Stromal cell of bone marrow (primary cell): Measurements from ENCODE around the gene ABI3BP.

ENCODE experiments used
- DNase-seq: peaks from one replicate; pipeline ENCODE4 v3.0.0-alpha.2; 2012; ENCODE audit warnings: low read depth

Gene ABI3BP

DNA sequence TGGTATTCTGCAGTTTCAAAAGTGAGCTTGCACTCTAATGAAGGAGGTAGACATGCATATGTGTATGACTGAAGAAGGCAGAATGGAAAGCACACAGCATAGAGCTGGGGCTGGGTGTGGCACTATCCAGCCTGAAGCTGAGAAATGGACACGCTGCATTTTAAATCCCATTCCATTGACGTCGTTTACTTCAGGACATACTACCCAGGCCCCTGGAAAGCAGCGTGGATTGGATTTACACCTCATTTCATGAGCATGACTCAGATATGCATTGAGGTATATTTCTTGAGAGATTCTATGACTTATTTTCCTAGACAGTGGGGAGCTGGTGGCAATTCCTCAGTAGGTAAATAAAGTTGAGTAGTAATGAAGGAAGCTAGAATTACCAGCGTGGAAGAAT, 101.4 kb downstream of the ABI3BP start:
- no peak for DNase-seq

DNA sequence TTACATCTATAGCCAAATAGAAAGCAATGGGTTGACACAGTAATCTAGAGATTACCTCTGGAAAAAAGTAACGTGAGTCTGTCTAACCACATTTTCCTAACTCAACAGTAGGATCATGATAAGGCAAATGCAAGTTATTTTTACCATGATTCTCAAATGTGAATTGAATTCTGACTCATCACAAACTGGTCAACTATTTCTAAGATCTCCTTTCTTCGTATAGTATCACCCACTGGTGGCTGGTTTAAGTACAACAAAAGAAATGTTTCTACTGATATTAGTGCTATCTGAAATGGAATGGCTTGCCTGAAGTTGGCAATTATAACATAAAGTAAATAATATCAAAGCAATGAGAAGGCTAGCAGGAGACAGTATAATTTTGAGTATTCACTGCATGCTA, 102.2 kb downstream of the ABI3BP start:
- DNase-seq = no peak

DNA sequence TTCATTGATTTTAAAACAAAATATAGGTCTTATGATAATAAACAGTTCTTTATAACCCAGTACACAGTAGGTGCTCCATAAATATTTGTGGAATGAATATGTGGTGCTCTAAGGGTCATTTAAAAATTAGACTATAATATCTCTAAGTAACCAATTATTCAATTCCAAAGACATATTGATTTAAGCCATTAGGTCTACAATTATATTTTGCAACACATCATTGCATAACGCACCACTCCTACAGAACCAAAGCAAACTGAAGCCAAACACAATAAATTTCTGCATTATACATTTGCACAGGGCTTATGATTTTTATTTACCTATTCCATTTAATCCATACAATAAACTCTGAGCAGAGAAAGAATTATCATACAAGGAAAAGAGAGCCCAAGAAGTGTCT, 104.3 kb downstream of the ABI3BP start:
- DNase-seq = no peak

DNA sequence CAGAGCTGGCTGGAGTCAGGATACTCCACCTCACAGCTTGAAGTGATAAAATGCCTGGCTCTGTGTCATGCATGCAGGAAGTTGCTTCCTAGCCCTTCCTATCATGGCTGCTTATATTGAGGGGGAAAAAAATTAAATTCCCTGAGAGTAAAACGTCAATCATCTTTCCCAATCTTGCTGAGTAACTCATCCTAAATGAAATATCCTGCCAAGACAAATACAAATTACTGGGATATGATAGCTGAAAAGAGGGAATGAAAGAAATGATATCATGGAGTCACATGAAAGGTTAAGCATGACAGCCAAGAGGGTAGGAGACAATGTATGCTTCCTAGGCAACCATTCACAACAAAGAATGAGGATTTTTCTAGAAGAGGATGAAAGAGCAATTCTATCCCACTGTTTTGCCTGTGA, 110.6 kb downstream of the ABI3BP start:
- DNase-seq = peak; percentile 81

DNA sequence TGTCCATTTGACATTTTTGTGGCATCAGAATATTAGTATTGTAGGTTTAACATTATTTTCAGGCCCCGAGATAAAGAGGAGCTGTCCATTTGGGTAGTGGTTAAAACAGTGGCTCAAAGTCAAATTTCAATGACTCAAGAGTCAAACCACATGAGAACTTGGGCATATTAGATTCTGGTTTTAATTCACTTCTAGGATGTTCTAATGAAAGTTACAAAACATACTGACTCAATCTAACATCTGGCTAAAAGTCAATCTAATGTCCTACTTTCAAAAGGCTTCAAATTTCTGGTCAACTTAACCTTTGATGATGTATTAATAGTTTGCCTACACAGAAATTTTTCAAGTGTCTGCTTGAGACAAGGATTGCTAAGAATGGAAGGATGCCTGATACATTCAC, 112.4 kb downstream of the ABI3BP start:
- peak; percentile 82 for DNase-seq

DNA sequence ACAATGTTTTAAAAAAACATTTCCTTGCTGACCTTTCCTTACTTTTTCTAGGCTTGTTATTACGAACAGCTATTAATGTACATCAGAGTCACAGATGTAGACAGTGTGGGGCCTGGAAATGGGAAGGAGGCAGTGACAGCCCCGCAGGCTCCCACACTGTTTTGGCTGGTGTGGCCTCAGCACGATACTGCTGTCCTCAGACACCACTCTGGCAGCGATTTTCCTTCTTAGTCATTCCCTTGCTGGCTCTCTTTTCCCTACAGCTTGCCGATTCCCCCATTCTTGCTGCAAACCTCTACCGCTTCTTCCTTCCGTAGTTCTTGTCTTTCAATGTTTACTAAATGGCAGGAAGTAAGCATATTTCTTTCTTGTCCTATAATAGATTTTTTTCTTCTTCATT, 113.1 kb downstream of the ABI3BP start:
- DNase-seq = peak; percentile 51

DNA sequence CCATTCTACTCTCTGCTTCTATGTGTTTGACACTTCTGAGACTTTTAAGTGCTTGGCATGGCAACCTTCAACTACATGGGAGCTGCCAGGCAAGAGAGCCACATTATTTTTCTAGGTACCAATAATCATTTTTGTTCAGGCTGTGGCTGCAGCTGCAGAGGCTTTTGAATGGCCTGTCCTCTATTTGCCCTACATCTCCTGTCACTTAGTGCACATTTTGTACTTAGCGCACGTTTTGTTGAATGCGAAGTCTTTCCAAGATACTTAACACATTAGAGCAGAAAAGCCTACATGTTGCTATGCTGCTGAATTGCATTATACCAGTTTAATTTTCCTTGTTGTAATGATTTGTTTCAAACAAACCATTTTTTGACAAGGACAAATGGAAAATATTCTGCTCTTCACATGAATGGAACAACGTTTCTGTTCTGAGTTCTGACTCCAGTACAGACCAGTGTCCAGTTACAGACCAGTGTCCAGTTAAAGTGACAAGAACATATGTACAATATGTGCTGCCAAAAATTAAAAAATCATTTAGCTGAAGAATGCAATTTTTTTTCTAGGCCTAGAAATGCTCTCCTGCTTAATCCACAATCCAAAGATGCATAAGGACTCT, 113.9 kb downstream of the ABI3BP start:
- DNase-seq = no peak

DNA sequence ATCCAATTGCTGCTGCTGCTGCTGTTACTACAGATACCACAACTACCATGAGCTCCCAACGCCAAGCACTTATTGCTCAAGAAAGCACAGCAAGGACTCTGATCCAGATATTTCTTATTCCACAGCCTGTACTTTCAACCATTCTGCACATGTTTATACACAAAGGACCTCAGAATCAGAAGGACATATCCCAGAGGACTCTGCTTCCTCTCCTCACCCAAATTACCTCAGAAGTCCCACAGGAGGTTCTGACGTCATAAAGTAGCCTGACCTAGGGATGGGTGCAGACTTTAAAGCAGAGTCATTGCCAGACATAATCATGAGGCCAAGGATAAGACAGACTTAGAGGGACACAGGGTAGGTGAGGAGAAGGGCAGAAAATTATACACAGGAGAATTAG, 115.9 kb downstream of the ABI3BP start:
- no peak for DNase-seq

DNA sequence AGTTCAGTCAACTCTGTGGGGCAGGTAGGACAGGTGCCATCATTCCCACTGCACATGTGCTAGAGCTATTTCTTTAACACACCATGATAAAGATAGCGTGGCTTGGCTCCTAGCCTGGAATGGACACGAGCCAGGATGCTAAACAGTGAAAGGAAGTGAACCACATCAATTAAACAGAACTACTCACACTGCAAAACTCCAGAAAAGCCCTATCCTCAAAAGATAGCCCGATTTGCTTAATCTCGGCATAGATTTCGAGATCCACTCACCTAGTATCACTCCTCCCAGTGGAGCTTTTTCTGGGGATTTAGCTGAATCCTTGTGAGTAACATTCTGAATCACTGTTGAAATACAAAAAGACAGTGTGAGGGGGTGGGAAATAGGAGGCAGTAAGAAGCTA, 118.0 kb downstream of the ABI3BP start:
- peak; percentile 38 for DNase-seq

DNA sequence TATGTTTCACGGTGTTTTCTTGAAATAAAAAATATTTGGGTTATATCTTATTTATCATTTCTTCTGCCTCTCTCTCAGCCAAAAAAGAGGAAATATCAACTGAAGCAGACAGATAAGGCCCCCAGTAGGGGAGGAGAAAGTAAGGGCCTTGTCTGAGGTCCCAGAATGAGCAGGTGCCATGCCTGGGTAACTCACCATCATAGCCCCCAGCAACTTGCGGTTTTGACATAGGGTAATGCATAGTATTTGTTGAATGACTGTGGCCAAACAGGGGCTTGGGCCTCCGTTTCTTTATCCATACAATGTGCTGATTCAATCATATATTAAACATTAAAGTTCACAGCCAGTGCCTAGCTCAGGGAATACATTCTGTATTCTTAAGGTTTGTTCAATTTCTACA, 119.6 kb downstream of the ABI3BP start:
- no peak for DNase-seq

DNA sequence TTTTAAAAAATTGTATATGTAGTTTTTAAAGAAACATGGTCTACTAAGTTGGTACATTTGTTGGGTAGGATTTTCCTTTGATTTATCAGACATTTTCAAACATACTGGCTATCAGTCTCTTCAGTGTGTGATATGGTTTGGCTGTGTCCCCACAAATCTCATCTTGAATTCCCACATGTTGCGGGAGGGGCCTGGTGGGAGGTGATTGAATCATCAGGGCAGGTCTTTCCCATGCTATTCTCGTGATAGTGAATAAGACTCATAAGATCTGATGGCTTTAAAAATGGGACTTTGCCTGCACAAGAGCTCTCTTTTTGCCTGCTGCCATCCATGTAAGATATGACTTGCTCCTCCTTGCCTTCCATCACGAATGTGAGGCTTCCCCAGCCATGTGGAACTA, 121.9 kb downstream of the ABI3BP start:
- DNase-seq = no peak

DNA sequence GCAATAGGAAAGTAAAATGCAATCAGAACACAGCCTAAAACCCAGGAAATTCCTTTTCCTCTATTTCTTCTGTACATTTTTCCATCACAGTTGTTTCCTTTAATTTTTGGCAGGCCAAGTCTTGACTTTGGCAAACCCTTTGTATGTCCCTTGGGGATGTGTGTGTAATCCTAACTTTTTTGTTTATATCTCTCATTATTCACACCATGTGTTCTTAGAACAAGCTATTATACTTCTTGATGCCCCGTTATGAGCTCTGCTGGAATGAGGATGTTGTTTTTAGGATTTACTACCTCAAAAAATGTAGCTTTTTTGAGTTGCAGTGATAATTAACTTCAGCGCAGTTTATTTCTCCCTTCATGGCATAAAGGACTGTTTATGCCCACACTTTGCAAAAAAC, 123.4 kb downstream of the ABI3BP start:
- peak; percentile 90 for DNase-seq

DNA sequence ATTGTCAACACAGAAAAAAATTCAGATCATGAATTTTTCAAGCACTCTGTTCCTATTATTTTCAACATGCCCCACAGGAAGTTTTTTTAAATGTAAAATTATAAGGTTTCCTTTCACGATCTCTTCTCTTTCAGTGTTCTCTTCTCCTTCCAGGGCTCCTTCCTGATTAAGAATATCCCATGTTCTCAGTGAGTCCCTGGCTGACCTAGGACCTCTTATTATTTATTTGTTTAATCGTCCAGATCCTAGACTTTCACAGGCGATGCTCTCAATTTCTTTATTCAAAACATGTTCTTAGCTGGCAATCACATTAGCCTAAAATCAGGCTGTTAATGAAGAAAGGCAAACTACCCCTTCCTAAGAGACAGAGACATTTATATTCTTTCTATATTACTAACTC, 124.3 kb downstream of the ABI3BP start:
- no peak for DNase-seq

DNA sequence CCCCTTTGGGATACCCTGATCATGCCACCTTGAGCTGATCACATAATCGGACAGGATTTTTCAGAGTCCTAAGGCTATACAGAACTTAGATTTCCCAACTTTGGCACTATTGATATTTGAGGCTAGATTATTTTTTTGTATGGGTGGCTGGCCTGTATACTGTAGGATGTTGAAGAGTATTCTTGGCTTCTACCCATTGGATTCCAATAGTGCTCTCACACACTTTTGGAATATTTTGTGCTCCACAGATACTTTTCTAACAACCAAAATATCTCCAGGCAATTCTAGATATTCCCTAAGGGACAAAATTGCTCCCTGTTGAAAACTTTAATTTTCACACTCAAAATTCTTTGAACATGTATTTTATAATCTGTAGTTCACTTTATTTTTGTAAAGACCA, 125.1 kb downstream of the ABI3BP start:
- DNase-seq = no peak

DNA sequence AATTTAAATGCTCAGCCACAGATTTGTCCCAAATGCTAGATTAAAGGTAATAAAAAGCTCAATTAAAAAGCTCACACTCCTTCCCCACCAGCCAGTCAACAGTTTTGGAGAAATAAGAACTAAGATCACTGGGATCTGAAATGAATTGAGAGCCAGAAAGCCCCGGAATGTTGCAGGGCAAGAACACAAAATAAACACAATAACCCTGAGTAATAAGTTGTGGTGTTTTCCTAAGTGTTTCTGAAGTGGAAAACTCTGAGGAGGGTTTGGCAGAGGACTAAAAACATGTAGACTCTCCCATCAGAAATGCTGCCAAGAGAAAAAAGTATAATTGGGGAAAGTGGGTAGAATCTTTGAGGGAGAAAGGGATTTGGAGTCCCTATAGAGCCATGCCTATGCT, 127.8 kb downstream of the ABI3BP start:
- peak; percentile 82 for DNase-seq

DNA sequence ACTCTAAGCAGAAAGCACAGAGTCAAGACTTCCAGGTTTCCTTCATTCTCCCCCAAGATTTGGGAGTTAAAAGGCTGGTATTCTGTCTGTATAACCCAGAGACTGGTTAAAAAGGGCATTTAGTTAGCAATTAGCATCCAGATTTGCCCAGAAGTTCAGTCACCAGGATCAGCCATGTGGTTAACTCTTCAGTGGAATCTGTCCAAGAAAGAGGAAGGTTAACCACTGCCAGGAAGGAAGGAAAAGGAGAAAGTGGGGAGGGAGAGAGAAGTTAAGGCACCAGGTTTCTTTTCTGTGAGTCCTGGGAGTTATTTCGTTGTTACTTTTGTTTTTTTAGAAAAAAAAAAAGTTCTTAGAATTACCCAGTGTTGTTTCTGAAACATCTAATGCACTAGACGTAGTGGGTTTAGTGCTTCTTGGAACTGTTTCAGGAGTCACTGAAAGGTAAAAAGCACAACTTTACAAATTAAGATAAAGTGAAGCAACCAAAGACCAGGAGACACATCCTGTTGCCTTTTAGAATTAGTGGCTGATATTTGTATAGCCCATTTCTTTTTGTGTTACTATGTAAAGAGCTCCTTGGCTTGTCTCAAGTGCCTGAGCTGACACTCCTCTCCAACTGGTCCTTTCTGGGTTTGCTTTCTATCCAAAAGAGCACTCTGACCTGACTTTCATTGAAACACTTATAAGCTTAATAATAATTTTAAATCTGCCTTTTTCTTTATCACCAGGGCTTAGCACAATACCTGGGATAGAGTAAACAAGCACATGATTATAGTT, 128.6 kb downstream of the ABI3BP start:
- DNase-seq = no peak

DNA sequence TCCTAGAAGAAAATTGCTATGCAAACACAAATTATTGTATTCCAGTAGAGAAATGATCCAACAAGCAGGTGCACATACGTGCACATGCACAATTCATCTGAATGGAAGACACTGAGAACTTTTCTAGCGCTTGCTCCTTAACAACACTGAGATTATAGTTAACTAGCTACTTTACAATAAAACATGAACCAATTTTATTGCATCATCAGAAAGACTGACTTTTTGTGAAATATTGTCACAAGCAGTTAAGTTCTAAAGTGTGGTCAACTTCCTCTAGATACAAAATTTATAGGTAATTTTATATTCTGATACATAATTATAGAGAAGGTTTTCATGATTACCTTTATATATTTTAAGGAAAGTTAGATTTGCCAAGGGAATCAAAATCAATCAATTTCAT, 135.4 kb downstream of the ABI3BP start:
- no peak for DNase-seq

DNA sequence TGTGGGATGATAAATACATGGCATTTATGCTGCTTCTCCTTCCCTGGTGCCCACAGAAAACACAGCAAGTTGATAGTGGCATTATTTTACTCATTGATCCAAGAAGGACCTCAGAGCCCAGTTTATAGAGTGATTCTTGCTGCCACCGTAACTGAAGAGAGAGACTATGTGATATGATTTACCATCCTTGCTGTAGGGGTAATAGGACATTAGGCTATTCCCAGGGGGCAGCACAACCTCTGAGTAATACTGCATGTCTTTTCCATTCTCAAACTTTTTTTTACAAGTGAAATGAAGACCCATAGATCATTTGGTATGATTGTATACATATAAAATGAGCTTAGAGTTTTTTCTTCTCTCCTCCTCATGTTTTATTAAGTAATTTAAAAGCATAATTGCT, 136.4 kb downstream of the ABI3BP start:
- DNase-seq = no peak

DNA sequence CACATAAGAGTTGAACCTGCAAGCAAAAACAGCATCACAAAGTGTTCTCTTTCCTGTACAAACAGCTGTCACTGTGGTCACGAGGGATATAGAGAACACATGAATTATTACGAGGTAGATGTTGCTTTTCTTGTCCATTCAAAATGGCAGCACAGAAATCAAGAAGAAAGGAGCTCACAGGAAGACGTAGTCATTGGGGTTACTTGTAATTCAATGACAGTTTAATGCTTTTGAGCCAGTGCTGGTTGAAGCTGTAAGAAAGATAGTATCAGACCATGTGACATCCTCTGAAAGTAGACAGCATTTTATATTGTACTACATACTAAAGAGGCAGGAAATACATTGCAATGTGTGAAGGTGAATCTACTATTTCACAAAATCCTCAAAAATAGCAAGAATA, 140.4 kb downstream of the ABI3BP start:
- no peak for DNase-seq

DNA sequence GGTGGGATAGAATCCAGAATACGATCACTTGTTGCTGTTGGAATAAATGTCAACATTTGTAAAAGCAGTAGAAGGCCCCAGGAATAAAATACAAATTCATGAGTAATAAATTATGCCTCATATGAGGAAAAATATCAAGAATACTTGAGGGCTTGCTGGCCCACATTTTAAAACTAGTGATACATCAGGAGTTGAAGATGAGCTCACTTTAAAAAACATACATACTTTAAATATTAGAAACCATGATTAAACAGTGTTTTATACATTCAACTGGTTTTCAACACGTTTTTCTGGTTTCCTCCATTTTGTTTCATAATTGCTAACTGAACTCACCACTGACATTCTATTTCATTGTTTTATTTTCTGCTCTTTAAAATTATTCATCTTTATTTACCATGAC, 142.5 kb downstream of the ABI3BP start:
- DNase-seq = no peak

DNA sequence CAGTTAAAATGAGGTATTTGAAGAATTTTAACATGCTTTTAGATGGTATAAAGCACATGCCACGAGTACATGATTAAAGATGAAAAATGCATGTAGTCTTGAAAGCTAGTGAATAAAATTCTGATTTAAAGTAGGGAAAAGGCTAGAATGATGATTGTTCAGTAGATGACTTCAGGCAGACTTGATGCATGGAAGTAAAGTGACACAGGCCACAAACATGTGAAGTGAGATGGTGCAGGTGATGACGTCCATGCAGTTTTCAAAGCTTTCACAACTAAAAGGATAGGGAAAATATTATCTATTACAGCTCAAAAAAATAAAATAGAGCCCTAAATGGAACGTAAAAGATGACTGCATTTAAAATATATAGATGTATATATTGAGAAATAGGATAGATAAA, 143.1 kb downstream of the ABI3BP start:
- no peak for DNase-seq

DNA sequence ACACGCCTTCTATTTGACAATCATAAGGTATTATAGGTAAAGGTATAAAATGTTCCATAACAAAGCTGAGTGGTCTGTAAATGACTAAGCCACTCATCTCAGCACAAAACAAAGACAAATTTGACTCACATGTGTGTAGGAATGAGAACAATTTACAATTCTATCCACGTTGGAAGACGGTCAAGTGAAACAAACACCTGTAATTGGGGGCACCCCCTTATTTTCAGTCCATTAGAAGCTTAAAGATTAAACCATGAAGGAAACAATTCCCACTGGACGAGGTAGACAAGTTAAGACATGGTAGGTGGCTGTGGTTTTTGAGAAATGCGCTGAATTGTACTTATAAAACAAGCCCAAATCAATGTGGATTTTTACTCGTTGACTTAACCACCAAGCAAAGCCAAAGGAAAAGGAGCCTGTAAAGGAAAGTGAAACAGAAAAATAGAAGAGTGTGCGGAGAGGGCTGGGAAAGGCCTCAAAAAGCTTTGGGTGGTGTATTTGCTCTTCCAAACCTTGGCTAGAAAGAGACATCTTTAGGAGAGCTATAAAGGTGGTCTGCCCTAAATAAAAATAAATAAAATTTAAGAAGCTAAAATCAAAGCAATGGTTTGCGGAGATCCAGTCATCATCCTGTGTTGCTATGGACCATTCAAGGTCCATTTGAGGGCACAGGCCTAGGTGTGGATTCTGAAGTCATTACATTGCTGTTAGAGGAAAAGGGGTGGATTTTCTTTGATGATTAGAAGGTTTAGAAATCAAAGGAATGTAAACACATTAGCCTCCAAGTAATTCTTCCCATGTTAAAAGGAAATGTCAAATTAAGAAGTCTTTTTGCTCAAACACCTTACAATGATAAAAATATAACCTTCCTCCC, 148.9 kb downstream of the ABI3BP start:
- DNase-seq = no peak

DNA sequence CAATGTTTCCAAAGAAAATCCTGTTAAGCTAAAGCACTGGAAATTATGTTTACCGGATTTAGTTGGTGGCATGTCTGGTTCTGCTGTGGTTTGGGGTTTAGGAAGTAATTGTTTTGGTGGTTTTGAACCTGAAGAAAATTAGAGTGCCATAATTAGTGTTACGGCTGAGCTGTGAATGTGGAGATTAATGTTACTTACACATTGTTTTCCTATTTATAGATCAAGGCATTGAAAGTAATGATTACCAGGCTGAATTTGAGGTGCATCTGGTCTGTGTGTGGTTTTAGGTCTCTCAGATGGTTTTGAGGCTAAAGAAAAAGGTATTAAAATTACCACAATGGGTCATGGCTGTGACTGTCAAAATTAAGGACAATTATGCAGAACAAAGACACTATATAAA, 155.1 kb downstream of the ABI3BP start:
- no peak for DNase-seq
